GM12865 (cell line): ENCODE results near the gene OXA1L.
"Not testable (repeated sequence)": the region's sequence is repeated elsewhere in the genome, so short reads cannot be mapped to it uniquely, and the experiment has no call there.

Experiments used
- DNase-seq: peaks from one replicate; pipeline ENCODE4 v3.0.0; 2010; ENCODE audit warnings: low read depth
- H3K4me3 ChIP-seq: 2 replicates; pipeline ENCODE4 v1.5.1; 2011; ENCODE audit warnings: mild to moderate bottlenecking, low read depth, low read length, control low read depth
- CTCF ChIP-seq: IDR thresholded peaks from 2 replicates; pipeline ENCODE4 v1.5.1; 2011; ENCODE audit warnings: low read length, control low read depth, low read depth, inconsistent platforms; ENCODE audit not compliant: insufficient read depth; ENCODE audit errors: missing control alignments

OXA1L gene

DNA sequence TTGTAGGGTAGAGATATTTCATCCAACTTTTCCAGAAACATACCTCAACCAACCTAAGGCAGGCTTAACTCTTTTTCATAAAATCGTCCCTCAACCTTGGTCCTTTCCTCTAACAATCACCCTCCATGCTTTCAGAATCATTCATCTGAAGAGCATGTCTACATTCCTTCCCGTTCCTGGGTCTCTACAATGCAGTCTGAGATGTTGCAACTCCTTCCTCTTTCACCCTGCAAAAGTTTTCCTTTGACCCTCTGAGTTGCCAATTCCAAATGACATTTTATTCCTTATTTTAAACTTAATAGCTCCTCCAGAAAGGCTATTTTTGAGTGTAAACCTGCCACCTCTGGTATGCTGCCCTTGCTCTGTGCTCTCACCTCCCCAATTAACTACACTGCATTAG lies 32.0 kb downstream of the OXA1L start:
- no peak for DNase-seq
- no peak for TF ChIP-seq CTCF

GRCh38 chr14:22800346-22800745 lies 33.9 kb downstream of the OXA1L start:
- no peak for TF ChIP-seq CTCF
- no peak overlapping the region for H3K4me3 ChIP-seq
- DNase-seq, result no peak

More for the DNA sequence above, 32.0 kb downstream of the OXA1L start:
- no peak overlapping the region for H3K4me3 ChIP-seq

- H3K4me3 ChIP-seq, result no peak overlapping the region
- DNase-seq, result no peak
- no peak for TF ChIP-seq CTCF
Observed at GRCh38 chr14:22801716-22802115, 35.2 kb downstream of the OXA1L start.

DNA sequence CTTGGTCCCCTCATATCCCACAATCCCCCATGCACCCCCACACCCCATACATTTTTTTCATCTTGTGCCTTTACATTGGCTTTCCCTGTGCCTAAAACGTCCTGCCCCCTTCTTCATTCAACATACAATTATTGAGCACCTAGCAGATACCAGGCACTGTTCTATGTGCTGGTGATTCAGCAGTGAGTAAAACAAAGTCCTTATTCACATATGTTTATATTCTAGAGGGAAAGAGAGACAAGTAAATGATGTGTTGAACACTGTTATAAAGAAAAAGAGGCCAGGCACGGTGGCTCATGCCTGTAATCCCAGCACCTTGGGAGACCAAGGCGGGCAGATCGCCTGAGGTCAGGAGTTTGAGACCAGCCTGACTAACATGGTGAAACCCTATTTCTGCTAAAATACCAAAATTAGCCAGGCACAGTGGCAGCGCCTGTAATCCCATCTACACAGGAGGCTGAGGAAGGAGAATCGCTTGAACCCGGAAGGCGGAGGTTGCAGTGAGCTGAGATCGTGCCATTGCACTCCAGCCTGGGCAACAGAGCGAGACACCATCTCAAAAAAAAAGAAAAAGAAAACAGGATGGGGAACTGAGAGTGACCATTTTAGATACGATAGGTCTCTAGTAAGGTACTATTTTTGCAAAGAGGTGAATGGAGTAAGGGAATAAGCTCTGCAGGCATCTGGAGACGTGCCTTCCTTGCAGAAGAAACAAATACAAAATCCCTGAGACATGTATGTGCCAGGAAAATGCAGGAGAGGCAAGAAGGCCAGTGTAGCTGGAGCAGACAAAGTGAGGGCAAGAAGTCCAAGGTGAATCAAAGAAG lies 36.6 kb downstream of the OXA1L start:
- DNase-seq, result no peak
- H3K4me3 ChIP-seq, result peak overlapping the region; percentile 2
- no peak for TF ChIP-seq CTCF

DNA sequence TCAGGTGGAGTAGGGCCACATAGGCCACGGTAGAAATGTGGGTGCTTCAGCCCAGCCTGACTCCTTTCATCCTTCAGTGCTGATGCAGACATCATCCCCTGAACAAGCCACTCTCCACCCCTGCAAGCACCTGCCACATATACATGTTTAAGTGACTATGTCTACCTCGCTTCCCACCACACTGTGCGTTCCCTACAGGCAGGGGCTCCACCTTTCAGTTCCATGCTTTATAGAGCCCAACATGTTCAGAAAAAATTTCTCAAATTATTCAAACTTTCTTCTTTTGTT lies 37.1 kb downstream of the OXA1L start:
- peak; percentile 50 for DNase-seq
- no peak for TF ChIP-seq CTCF
- H3K4me3 ChIP-seq, result peak overlapping the region; percentile 2

DNA sequence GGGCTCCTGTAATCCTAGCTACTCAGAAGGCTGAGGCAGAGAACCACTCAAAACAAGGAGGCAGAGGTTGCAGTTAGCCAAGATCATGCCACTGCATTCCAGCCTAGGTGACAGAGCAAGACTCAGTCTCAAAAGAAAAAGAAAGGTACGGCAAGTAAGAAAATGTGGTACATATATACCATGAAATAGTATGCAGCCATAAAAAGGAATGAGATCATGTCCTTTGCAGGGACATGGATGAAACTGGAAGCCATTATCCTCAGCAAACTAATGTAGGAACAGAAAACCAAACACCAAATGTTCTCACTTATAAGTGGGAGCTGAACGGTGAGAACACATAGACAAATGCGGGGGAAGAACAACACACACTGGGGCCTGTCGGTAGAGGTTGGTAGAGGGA lies 38.7 kb downstream of the OXA1L start:
- H3K4me3 ChIP-seq, DNase-seq: not testable (repeated sequence)

- H3K4me3 ChIP-seq, result no peak overlapping the region
- TF ChIP-seq CTCF, result no peak
- DNase-seq, result no peak
Observed at GRCh38 chr14:22807432-22808087, 41.1 kb downstream of the OXA1L start.
